LNCaP clone FGC (cell line): Measurements from ENCODE around the gene ASAP3.

Source experiments
- DNase-seq: peaks from one replicate; pipeline ENCODE4 v3.0.0-alpha.2; 2011; ENCODE audit warnings: low read depth
- H3K4me3 ChIP-seq: 2 replicates; pipeline ENCODE4 v1.5.1; 2011; ENCODE audit warnings: mild to moderate bottlenecking, low read depth, low read length, control low read depth
- TF ChIP-seq, protein P1 (sequence below): IDR thresholded peaks from 2 replicates; pipeline ENCODE4 v1.5.1; 2012; ENCODE audit warnings: mild to moderate bottlenecking; ENCODE audit not compliant: control insufficient read depth, insufficient read depth; ENCODE audit errors: extremely low read depth

ASAP3 gene

GRCh38 chr1:23475134-23475628, 8.8 kb downstream of the ASAP3 start:
- no peak for DNase-seq
- TF ChIP-seq, protein P1, sequence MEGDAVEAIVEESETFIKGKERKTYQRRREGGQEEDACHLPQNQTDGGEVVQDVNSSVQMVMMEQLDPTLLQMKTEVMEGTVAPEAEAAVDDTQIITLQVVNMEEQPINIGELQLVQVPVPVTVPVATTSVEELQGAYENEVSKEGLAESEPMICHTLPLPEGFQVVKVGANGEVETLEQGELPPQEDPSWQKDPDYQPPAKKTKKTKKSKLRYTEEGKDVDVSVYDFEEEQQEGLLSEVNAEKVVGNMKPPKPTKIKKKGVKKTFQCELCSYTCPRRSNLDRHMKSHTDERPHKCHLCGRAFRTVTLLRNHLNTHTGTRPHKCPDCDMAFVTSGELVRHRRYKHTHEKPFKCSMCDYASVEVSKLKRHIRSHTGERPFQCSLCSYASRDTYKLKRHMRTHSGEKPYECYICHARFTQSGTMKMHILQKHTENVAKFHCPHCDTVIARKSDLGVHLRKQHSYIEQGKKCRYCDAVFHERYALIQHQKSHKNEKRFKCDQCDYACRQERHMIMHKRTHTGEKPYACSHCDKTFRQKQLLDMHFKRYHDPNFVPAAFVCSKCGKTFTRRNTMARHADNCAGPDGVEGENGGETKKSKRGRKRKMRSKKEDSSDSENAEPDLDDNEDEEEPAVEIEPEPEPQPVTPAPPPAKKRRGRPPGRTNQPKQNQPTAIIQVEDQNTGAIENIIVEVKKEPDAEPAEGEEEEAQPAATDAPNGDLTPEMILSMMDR, result no peak
- H3K4me3 ChIP-seq, result no peak overlapping the region

DNA sequence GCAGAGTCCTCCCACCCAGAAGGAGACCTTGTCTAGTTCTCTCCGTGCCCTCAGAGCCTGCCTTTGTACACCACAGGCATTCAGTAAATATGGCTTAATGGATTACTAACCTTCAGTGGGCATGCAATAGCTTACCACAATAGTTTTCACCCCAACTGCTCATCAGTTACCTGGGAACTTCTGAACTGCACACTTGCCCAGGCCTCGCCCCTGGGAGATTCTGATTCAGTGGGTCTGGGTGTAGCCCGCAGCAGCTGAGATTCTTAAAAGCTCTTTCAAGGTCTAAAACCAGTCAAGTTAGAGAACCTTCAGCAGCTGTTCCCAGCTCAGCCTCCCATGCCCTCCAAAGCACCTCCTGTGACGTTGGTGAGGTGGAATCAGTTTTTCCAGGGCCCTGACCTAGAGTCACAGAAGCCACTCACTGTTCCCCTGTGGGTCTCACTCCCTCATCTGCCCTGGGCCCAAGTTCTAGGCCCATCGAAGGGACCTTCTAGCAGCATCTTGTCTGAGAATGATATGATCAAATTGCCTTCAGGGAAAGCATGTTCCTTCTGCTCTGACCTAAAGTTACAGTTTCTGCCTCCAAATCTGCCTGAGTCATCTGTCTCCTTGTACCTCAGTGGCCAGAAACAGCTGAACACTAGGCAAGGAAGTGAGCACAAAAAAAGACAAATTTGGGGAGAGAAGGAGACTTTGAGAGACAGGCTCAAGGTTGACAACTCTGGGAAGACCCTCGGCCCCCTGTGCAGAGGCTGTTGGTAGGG, 10.8 kb downstream of the ASAP3 start:
- no peak for DNase-seq
- no peak overlapping the region for H3K4me3 ChIP-seq
- TF ChIP-seq, protein P1, result no peak

- TF ChIP-seq, protein P1, result no peak
- no peak for DNase-seq
Observed at GRCh38 chr1:23472351-23473036, 11.5 kb downstream of the ASAP3 start.

DNA sequence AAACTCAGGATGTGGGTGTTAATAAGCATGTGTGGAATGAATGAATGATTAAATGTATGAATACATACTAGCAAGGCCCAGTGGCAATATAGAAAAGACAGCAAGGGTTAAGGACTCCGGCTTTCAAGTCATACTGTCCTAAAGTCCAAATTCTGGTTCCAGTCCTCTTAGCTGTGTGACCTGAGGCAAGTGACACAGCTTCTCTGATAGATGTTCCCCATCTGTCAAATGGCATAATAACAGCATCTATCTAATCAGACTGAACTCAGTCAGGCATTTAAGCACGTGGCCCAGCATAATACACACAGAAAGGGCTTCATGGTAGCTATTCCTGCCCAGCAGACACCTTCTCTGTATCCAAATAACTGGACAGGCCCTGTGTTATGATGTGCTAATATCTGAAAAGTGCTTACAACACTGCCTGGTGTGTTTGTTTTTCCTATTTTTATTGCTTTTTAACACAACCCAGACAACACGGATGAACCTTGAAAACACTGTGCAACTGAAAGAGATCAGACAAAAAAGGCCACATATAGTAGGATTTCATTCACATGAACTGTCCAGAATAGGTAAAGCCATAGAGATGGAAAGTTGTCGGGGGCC, 12.4 kb downstream of the ASAP3 start:
- DNase-seq, result no peak
- no peak overlapping the region for H3K4me3 ChIP-seq

More at GRCh38 chr1:23472351-23473036, 11.5 kb downstream of the ASAP3 start:
- H3K4me3 ChIP-seq, result no peak overlapping the region

GRCh38 chr1:23470282-23471070, 13.5 kb downstream of the ASAP3 start:
- TF ChIP-seq, protein P1, result no peak
- no peak overlapping the region for H3K4me3 ChIP-seq
- DNase-seq, result no peak

More for the DNA sequence above, 12.4 kb downstream of the ASAP3 start:
- TF ChIP-seq, protein P1, result no peak

- TF ChIP-seq, protein P1, result no peak
- H3K4me3 ChIP-seq, result no peak overlapping the region
- no peak for DNase-seq
Observed at GRCh38 chr1:23469372-23469982, 14.5 kb downstream of the ASAP3 start.
